GM21576 (cell line): ENCODE measurements around the gene FAM8A1.

ENCODE experiments used
- ATAC-seq: cut with Tn5 transposase; IDR thresholded peaks from one replicate; pipeline ENCODE4 v1.9.1; 2021; ENCODE audit warnings: mild to moderate bottlenecking, moderate library complexity; ENCODE audit not compliant: unreplicated experiment

Gene FAM8A1

DNA sequence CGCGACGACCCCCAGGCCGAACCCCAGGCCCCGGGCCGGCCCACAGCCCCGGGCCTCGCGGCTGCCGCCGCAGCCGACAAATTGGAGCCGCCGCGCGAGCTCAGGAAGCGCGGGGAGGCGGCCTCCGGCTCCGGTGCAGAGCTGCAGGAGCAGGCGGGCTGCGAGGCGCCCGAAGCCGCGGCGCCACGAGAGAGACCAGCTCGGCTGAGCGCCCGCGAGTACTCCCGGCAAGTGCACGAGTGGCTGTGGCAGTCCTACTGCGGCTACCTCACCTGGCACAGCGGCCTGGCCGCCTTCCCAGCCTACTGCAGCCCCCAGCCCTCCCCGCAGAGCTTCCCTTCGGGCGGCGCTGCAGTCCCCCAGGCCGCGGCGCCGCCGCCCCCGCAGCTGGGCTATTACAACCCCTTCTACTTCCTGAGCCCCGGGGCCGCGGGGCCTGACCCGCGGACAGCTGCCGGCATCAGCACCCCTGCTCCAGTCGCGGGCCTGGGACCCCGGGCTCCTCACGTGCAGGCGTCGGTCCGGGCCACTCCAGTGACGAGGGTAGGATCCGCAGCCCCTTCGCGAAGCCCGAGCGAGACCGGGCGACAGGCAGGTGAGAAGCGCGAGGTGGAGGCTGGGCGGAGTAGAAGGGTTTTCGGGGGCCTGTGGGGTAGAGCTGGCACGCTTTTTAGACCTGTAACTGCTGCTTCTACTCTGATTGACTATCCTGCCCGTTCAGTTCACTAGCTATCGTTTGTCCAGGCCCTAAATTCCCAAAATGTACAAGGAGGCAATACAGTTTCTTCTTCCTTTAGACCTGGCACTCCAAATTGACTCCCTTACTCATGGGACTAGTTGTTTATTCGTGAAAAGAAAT, 654 bp downstream of the FAM8A1 start:
- ATAC-seq, result peak; percentile 46

DNA sequence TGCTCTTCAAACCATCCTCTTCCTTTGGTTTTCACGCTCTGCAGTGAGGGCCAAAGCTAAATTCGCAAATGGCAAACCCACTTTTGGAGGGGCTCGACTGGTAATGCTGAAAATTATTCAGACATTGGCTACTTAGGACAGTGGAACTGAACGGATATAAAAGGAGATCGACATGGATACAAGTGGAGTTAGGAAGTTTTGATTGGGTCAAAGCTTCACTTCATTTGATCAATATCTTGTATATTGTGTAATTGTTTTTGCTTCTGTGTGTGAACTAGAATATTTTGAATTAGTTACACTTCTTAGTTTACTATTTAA, 1.2 kb downstream of the FAM8A1 start:
- no peak for ATAC-seq

DNA sequence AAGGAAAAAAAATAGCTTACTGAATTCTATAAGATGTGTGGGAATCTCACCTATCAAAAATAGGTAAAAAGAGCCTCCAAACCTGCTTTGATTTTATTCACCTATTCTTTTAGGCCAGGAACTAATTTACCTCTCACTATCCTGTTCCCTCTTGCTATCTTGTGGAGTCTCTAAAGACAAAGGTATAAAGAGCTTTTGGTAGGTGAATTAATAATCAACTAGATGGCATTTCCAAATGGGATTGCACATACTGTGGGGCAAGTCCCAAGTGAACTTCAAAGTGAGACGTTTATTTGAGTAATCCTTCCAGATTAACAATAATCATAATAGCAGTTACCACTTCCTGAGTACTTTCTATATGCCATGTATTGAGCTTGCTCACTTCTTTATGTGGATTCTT, 2.8 kb downstream of the FAM8A1 start:
- ATAC-seq, result no peak

DNA sequence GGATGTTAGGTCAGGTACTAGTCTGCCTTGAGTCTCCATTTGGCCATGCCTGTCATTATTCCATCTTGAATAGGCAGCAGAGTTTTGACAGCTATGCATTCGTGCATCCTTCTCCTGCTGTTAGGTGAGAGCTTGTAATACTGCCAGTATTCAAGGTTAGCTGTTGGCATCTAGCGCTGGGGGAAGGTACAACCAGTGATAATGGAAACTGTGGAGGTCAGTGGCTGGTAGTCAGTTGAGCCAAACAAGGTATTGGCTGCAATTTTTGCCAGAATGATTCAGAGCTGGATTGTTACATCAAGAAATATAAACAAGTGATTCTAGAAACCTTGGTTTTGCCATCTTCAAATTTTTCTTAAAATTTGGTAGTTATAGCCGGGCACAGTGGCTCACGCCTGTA, 6.5 kb downstream of the FAM8A1 start:
- no peak for ATAC-seq

DNA sequence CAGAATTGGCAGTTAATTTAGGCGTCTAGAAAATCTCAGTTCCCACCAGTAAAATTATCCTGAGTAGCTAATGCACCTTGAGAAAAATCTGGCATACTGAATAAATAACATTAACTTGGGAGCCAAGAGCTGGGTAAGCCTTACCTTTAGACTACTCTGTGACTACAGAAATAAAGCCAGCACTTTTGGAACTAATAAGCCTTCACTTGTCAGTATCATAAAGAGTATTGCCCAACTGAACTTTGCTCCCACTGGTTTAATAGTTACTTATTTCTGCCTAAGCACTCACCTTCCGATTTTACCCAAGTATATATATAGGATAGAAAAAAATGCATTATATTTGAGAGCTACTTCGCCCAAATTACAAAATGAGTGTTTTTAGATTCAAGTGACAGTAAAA, 10.7 kb downstream of the FAM8A1 start:
- no peak for ATAC-seq

DNA sequence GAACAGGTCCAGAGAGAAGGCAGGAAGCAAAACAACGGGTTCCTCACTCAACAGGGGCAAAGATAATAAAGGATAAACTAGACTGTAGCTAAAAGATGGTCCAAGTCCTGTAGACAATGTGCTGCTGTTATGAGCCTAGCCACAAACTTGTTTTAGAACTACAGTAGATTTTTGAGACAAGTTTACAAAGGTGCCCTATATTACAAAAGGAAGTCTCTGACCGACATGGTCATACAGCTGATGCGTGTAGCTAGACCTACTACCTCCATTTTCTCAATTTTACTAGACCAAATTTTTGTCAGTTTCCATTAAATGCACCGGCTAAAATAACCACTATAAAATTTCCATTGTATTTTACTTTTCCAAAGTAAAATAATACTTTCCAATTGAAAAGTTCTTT, 11.9 kb downstream of the FAM8A1 start:
- ATAC-seq, result no peak

DNA sequence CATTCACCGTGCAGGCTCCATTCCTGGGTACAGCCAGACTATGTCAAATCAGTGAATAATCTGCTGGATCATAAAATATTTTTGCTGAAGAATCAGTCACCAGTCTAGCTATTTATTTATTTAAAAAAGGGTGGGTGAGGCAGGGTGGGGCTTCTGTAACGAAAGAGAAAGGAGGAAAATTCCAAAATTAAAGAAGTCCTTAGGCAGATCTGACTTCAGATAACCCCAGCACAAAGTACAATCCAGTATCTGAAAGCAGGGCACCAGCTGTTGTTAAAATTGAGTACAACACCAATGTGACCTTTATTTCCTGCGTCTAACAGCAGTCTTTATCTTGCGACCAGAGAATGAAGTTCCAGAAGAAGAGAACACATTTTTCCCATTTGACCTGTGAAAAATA, 15.7 kb downstream of the FAM8A1 start:
- no peak for ATAC-seq

DNA sequence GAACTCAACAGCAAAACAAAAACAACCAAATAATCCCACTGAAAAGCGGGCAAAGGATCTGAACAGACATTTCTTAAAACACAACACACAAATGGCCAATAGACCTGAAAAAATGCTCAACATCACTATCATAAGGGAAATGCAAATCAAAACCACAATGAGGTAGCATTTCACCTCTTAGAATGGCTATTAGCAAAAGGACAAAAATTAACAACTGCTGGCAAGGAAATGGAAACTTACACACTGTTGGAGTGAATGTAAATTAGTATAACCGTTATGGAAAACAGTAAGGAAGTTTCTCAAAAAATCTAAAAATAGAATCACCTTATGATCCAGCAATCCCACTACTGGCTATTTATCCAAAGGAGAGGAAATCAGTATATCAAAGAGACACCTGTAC, 20.9 kb downstream of the FAM8A1 start:
- ATAC-seq, result peak; percentile 77

DNA sequence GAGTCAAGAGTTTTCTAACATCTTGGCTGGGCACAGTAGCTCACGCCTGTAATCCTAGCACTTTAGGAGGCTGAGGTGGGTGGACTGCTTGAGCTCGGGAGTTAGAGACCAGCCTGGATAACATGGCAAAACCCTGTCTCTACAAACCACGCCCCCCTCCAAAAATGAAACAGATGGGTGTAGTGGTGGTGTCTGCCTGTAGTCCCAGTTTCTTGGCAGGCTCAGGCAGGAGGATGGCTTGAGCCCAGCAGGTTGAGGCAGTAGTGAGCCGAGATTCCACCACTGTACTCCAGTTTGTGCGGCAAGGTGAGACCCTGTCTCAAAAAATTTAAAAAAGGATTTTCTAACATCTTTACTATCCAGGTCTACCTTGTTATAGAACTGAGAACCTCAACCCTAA, 22.0 kb downstream of the FAM8A1 start:
- no peak for ATAC-seq

DNA sequence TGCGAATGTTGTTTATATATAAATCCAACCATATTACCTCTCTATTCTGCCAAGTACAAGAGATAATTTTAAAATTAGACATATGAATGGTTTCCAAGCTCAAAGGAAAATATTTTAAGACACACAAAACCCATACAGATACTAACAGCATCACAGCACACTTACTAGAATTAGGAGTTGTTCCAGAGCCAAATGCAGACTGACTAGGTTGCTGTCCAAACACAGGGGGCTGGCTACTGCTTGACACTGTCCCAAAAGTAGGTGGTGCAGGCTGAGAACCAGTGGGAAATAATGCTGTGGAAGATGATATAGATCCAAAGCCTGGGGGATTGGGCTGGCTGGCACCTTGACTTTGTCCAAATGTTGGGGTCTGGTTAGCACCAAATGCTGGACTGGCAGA, 24.3 kb downstream of the FAM8A1 start:
- ATAC-seq, result no peak

DNA sequence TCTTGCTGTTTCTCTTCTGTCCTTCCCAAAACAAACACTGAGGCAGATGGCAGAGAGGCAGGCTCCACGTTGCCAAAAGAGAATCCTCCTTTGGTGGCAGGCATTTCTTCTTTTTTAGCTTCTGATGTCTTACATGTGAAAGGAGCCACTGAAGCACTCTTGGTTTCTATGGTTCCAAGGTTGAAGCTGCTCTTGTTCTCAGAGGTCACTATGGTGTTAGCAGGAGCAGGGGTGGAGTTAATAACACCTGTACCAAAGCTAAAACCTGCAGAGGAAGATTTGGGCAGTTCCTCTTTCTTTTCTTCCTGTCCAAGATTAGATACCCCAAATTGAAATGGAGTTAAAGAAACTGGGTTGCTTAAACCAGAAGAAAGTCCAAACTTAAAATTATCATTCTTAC, 28.8 kb downstream of the FAM8A1 start:
- peak; percentile 66 for ATAC-seq

DNA sequence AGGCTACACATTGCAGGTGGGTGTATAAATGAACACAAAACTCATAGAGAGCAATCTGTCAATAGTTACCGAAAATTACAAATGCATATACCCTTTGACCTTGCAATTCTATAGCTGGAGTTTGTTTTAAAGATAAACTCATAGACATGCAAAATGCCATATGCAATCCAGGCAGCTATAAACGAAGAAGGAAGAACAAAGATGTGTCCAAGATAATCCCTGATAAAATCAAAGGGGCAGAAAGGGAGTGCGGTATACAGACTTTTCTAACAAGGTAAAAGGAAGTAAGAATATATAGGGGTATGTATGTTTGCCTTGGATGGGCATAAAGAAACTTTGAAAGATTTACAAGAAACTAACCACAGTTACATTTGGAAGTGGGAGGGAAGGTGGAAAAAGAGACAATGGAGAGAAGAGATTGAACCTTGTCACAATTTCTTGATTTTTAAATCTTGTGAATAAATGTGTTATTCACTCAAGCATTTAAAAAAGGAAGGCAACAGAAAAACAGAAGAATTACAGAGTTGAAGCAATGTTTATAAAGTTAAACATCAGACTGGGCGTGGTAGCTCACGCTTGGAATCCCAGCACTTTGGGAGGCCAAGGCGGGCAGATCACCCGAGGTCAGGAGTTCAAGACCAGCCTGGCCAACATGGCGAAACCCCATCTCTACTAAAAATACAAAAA, 29.9 kb downstream of the FAM8A1 start:
- ATAC-seq, result no peak

DNA sequence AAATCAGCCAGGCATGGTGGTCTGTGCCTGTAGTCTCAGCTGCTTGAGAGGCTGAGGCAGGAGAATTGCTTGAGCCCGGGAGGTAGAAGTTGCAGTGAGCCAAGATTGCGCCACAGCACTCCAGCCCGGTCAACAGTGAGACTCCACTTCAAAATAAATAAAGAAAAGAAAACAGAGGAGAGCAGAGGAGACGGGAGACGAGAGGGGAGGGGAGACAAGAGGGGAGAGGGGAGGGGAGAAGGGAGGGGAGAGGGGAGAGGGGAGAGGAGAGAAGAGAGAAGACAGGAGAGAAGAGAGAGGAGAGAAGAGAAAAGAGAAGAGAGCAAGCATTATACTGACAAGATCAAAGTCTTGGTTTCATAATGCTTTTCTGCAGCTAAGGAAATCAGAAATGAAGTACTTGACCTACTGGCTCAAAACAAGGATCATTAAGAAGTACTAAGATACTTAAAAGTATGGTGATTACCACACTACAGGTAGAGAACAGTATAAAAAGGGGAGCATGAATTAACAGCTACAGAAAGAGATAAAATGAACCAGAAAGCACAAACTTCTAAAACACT, 30.5 kb downstream of the FAM8A1 start:
- no peak for ATAC-seq

DNA sequence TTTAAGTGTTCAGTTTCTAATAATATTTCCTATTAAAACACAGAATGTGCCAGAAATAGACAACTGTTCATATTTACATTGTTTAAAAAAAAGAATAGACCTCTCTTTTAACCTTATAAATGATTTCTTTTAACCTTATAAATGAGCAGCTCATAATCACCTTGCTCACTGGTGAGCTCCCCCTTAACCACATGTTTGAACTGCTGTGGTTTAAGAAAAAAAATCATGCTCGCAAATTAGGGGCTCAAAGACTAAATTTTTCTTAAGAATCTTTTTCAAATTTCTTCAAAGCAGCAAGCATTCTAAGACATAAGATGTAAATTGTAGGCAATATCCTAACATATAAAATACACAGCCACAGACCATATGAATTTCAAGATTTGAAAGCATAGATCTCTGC, 32.8 kb downstream of the FAM8A1 start:
- ATAC-seq, result no peak

DNA sequence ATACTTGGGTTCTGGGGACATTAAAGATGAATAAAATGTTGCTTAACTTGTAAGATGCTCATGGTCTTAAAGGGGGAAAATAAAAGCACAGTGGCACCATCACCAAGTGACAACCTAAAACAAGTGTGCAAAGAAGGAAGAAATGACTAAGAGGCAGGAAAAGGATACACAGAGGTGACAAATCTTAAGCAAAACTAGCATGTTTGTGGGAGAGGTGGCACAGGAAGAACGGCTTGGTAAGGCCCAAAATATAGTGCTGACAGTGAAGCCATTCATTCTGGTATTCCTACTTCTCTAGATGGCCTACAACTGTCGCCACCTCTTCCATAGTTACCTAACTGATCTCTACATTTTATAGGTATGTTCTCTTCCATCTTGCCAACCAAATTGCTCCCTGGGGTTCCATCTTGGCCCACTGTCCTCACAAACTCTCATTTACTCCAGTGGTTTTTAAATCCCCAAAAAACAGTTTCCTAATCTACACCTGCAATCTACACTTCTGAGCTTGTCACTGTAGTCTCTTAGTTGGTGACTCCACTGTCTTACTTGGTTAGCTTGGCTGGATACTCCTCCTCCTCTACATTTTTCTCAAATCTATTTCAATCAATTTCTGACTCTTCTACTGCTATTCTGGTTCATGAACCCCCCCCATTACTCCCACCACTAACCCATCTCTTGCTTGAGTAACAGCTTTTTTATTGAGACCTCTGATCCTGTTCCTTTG, 33.5 kb downstream of the FAM8A1 start:
- ATAC-seq, result no peak

DNA sequence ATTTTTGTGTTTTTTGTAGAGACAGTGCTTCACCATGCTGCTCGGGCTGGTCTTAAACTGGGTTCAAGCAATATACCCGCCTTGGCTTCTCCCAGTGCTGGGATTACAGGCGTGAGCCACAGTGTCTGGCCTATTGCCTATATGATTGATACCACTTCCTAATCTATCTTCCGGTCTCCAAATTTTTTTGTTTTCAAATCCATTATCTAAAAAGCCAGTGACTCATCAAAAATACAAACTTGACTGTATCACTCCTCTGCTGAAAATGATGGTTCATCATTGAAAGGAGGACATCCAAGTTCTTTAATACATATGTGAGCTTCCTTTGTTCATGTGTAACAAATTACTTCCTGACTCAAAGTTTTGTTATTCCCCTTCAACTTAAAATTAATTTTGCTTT, 35.5 kb downstream of the FAM8A1 start:
- ATAC-seq, result no peak

DNA sequence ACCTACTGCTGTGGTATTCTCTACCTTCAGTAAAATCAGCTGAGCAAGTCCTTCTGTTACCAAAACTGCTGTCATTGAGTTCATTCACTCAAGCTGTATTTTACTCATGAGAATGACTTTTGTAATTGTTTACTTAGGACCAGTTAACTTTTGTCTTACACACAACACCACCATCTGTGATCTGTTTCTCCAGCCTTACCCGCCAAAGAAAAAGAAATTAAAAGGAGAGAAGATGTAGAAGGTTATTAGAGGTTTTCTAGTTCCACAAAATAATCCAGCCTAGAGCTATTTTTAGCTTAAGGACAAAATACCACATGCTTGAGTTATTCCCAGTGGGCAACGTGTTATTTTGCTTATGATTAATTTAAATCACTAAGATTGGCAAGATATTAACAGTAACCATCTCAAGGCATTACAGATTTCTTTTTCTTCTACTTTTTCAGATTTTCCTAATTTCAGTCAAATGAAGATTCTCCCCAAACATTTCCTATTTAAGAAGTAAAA, 38.2 kb downstream of the FAM8A1 start:
- no peak for ATAC-seq

DNA sequence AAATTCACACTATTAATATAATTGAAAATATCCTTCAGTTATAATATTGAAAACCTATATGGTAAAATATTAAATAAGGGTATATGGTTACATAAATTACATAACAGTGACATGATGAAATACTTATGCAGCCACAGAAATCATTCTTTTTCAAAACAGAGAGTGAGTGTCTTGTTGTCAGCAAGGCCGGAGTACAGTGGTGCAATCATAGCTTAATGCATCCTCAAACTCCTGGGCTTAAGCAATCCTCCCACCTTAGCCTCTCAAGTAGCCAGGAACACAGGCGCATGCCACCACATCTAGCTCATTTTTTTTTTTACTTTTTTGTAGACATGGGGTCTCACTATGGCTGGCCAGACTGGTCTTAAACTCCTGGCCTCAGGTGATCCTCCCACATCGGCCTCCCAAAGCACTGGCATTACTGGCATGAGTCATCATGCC, 40.4 kb downstream of the FAM8A1 start:
- no peak for ATAC-seq

DNA sequence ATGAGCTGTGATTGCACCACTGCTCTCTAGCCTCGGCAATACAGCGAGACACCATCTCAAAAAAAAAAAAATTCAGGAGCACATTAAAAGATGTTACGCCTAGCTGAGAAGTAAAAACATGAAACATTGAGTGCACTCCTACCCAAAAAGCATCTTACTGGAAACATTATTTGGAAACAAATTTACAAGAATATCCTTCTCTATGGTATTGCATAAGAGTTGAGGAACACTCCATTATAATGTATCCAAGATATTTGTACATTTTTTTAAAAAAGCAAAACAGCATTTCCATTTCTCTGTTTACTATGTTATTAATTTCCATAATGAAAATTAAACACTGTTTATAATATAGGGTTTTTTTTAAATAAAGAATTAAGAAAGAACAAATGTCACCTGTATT, 48.6 kb downstream of the FAM8A1 start:
- ATAC-seq, result no peak

DNA sequence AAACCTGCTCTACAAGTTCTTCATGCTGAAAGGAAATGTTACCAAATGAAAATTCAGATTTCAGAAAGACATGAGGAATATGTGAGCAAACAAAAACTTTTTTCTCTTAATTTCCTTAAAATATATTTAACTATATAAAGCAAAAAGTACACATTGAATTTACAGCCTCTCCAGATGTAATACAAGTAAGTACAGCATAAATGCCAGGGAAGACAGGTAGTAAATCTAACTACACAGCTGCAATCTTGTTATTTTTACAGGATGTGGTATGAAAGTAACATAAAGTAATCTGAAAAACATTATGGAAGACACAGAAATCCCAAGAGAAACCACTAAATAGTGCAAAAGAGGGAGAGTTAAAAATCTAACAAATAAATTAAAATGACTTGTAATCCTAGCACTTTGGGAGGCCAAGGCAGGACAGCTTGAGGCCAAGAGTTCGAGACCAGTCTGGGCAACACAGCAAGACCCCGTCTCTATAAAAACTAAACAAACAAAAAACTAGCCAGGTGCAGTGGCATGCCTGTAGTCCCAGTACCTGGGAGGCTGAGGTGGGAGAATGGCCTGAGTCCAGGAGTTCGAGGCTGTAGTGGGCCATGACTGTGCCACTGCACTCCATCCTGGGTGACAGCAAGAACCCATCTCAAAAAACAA, 50.7 kb downstream of the FAM8A1 start:
- ATAC-seq, result no peak
